Central memory CD8-positive, alpha-beta T cell (primary cell): ENCODE data around the gene BRI3BP.
A peak's percentile ranks its signal among the peaks of the same experiment; 100 is the strongest.
"Not testable (repeated sequence)": the region's sequence is repeated elsewhere in the genome, so short reads cannot be mapped to it uniquely, and the experiment has no call there.

Experiments used
- ATAC-seq: fragments of 150-1000 bp; cut with Tn5 transposase; replicated peaks from 2 replicates; pipeline ENCODE4 v1.10.0; 2022; ENCODE audit warnings: mild to moderate bottlenecking, moderate FRiP score, moderate number of reproducible peaks; ENCODE audit not compliant: poor library complexity, severe bottlenecking; ENCODE audit errors: extremely low read depth
- DNase-seq, 2 donors: peaks; one replicate each; pipeline ENCODE4 v3.0.0; 2021; ENCODE audit warnings: low spot score in 2 of 2
- H3K27ac Mint-ChIP-seq: one replicate; pipeline ENCODE4 v1.8.0; 2022; ENCODE audit warnings: low read depth, mild to moderate bottlenecking, moderate library complexity, mixed read lengths
- H3K27me3 Mint-ChIP-seq: one replicate; pipeline ENCODE4 v1.8.0; 2022; ENCODE audit warnings: mixed read lengths
- H3K36me3 Mint-ChIP-seq: one replicate; pipeline ENCODE4 v1.8.0; 2022; ENCODE audit warnings: mild to moderate bottlenecking, moderate library complexity, mixed read lengths; ENCODE audit not compliant: insufficient read depth
- H3K4me1 Mint-ChIP-seq: one replicate; pipeline ENCODE4 v1.8.0; 2022; ENCODE audit warnings: mixed read lengths
- H3K4me3 Mint-ChIP-seq: one replicate; pipeline ENCODE4 v1.8.0; 2022; ENCODE audit warnings: mild to moderate bottlenecking, moderate library complexity, mixed read lengths
- H3K9me3 Mint-ChIP-seq: one replicate; pipeline ENCODE4 v1.8.0; 2022; ENCODE audit warnings: mixed read lengths

BRI3BP gene

GRCh38 chr12:124986876-124987275 is 6.6 kb upstream of the BRI3BP start:
- not testable (repeated sequence) for H3K9me3 Mint-ChIP-seq, H3K4me3 Mint-ChIP-seq

GRCh38 chr12:124992874-124993625 is 395 bp upstream of the BRI3BP start:
- Mint-ChIP-seq H3K36me3 (peaks cover 11% of the 10 kb centered on the region), H3K9me3 (no peaks in the 10 kb centered on the region), H3K27me3 (no peaks in the 10 kb centered on the region), H3K27ac (no peak overlapping the region), H3K4me1 (peaks cover 34% of the 10 kb centered on the region), H3K4me3 (peak overlapping the region; percentile 86)
- ATAC-seq (peak; percentile 70), DNase-seq (peak; percentile 57 to 67)

More at GRCh38 chr12:124986876-124987275, 6.6 kb upstream of the BRI3BP start:
- DNase-seq, ATAC-seq, H3K27ac Mint-ChIP-seq, H3K27me3 Mint-ChIP-seq: not testable (repeated sequence)
- Mint-ChIP-seq H3K4me1 (peaks cover 26% of the 10 kb centered on the region), H3K36me3 (peaks cover 33% of the 10 kb centered on the region)

GRCh38 chr12:124994437-124994975 is 1.1 kb downstream of the BRI3BP start:
- DNase-seq (no peak), ATAC-seq (no peak)
- no peaks in the 10 kb centered on the region for H3K9me3 Mint-ChIP-seq
- H3K36me3 Mint-ChIP-seq, result peaks cover 8% of the 10 kb centered on the region
- H3K4me3 Mint-ChIP-seq, result peak overlapping the region; percentile 94
- peaks cover 22% of the 10 kb centered on the region for H3K4me1 Mint-ChIP-seq
- no peaks in the 10 kb centered on the region for H3K27me3 Mint-ChIP-seq
- peak overlapping the region; percentile 51 for H3K27ac Mint-ChIP-seq

DNA sequence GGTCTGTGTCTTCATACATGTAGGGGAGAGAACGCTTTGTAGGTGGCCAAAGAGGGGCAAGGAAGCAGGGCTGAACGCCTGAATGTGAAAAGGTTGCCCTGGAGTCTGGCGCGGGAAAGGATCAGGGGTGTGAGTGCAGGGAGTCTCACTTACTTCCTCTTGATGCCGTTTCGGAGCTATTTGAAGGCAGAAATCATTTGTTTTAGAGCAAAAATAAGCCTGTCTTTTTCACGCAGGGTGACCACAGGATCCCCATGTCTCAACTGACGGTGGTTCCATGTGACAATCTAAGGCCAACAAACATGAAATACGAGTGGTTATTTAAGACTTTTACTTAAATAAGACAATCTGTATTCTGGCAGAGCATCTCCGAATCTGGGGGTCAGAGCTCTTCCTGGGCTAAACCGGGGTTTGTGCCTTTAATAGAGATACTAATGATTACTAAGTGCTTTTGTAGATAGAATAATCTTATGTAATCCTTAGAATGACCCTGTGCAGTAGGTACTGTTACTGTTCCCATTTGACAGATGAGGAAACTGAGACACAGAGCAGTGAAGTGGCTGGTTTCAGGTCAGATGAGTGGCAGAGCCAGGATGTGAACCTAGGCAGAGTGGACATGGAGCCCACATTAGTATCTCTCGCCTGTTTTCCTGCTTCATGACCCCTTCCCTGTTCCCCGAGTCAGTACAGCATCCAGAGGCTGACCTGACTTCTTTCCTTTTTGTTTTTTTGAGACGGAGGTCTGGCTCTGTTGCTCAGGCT is 1.9 kb downstream of the BRI3BP start:
- no peaks in the 10 kb centered on the region for H3K27me3 Mint-ChIP-seq
- DNase-seq (no peak), ATAC-seq (no peak)
- peaks cover 8% of the 10 kb centered on the region for H3K36me3 Mint-ChIP-seq
- no peaks in the 10 kb centered on the region for H3K9me3 Mint-ChIP-seq
- H3K4me1 Mint-ChIP-seq, result peaks cover 29% of the 10 kb centered on the region
- peak overlapping the region; percentile 94 for H3K4me3 Mint-ChIP-seq
- peak overlapping the region; percentile 51 for H3K27ac Mint-ChIP-seq

GRCh38 chr12:124998705-124999104 is 5.3 kb downstream of the BRI3BP start:
- ATAC-seq, result no peak
- Mint-ChIP-seq H3K27ac (no peak overlapping the region), H3K36me3 (peaks cover 6% of the 10 kb centered on the region), H3K27me3 (no peaks in the 10 kb centered on the region), H3K9me3 (no peaks in the 10 kb centered on the region), H3K4me1 (peaks cover 38% of the 10 kb centered on the region), H3K4me3 (no peak overlapping the region)
- no peak for DNase-seq

DNA sequence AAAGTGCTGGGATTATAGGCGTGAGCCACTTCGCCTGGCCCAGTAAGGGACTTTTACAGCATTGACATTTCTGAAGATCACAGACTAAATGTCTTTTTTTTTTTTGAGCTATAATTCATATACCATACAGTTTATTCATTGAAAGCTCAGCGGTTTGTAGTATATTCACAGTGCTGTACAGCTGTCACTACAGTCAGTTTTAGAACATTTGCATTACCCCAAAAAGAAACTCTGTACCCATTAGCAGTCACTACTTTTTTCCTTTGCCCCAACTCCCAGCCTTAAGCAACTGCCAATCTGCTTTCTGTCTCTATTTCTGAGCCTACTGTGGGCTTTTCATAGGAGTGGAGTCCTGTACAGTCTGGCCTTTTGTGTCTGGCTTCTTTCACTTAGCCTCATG is 8.2 kb downstream of the BRI3BP start:
- ATAC-seq (no peak), DNase-seq (no peak)
- Mint-ChIP-seq H3K36me3 (peaks cover 3% of the 10 kb centered on the region), H3K27ac (no peak overlapping the region), H3K4me1 (peaks cover 24% of the 10 kb centered on the region), H3K27me3 (no peaks in the 10 kb centered on the region), H3K4me3 (no peak overlapping the region), H3K9me3 (no peaks in the 10 kb centered on the region)

GRCh38 chr12:125003021-125003420 is 9.6 kb downstream of the BRI3BP start:
- no peak for DNase-seq
- Mint-ChIP-seq H3K36me3 (peaks cover 3% of the 10 kb centered on the region), H3K9me3 (no peaks in the 10 kb centered on the region), H3K27me3 (no peaks in the 10 kb centered on the region), H3K4me1 (peaks cover 24% of the 10 kb centered on the region), H3K4me3 (no peak overlapping the region), H3K27ac (no peak overlapping the region)
- no peak for ATAC-seq

DNA sequence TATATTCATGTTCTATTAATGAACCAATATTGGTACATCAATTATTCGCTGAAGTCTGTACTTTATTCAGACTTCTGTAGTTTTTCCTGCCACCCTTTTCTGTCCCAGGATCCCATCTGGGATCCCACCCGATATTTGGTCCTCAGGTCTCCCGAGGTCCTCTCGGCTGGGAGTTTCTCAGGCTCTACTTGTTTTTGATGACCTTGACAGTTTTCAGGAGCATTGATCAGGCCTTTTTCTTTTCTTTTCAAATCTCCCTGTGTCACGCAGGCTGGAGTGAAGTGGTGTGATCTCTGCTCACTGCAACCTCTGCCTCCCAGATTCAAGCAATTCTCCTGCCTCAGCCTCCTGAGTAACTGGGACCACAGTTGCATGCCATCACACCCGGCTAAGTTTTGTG is 11.2 kb downstream of the BRI3BP start:
- H3K4me3 Mint-ChIP-seq, result no peak overlapping the region
- DNase-seq (no peak), ATAC-seq (no peak)
- H3K9me3 Mint-ChIP-seq, result no peaks in the 10 kb centered on the region
- peaks cover 3% of the 10 kb centered on the region for H3K36me3 Mint-ChIP-seq
- H3K27me3 Mint-ChIP-seq, result no peaks in the 10 kb centered on the region
- H3K27ac Mint-ChIP-seq, result no peak overlapping the region
- peaks cover 24% of the 10 kb centered on the region for H3K4me1 Mint-ChIP-seq

DNA sequence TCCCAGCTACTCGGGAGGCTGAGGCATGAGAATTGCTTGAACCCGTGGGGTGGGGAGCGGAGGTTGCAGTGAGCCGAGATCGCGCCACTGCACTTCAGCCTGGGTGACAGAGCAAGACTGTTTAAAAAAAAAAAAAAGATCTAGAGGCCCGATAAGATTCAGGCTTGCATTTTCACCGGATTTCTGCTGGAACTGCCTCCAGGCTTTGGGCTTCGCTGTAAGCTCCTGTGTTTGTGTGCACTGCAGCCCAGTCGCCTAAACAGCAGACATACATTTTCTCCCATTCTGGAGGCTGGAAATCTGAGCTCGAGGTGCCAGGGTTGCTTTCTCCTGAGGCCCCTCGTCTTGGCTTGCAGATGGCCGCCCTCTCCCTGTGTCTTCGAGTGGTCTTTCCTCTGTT is 12.2 kb downstream of the BRI3BP start:
- H3K36me3 Mint-ChIP-seq, result peaks cover 1% of the 10 kb centered on the region
- no peaks in the 10 kb centered on the region for H3K9me3 Mint-ChIP-seq

GRCh38 chr12:125006365-125006764 is 12.9 kb downstream of the BRI3BP start:
- Mint-ChIP-seq H3K4me3 (no peak overlapping the region), H3K27me3 (no peaks in the 10 kb centered on the region), H3K27ac (no peak overlapping the region), H3K9me3 (no peaks in the 10 kb centered on the region), H3K36me3 (no peaks in the 10 kb centered on the region), H3K4me1 (peaks cover 12% of the 10 kb centered on the region)
- DNase-seq (no peak), ATAC-seq (no peak)

More for the DNA sequence above, 12.2 kb downstream of the BRI3BP start:
- no peak for ATAC-seq
- H3K27me3 Mint-ChIP-seq, result no peaks in the 10 kb centered on the region
- peaks cover 14% of the 10 kb centered on the region for H3K4me1 Mint-ChIP-seq
- H3K4me3 Mint-ChIP-seq, result no peak overlapping the region
- no peak overlapping the region for H3K27ac Mint-ChIP-seq
- no peak for DNase-seq

- Mint-ChIP-seq H3K4me3 (no peak overlapping the region), H3K4me1 (no peaks in the 10 kb centered on the region), H3K27ac (no peak overlapping the region), H3K9me3 (no peaks in the 10 kb centered on the region), H3K36me3 (peaks cover 8% of the 10 kb centered on the region), H3K27me3 (no peaks in the 10 kb centered on the region)
- ATAC-seq (no peak), DNase-seq (no peak)
Measured at GRCh38 chr12:125013816-125014442, 20.5 kb downstream of the BRI3BP start.

DNA sequence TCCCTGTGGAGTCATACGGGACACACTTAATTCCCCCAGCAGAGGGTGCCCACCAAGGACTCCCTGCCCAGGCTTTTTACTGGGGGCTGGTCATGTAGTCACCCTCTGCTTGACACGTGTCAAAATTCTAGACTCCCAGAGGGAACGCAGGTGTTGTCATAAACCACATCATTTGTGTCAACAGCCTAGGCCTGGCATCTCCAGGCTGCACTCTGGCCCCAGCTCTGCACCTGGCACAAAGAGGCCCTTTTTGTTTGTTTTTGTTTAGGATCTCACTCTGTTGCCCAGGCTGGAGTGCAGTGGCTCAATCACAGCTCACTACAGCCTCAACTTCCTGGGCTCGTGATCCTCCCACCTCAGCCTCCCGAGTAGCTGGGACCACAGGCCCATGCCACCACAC is 21.1 kb downstream of the BRI3BP start:
- Mint-ChIP-seq H3K4me3 (no peak overlapping the region), H3K36me3 (peaks cover 8% of the 10 kb centered on the region), H3K4me1 (no peaks in the 10 kb centered on the region), H3K27me3 (no peaks in the 10 kb centered on the region), H3K9me3 (no peaks in the 10 kb centered on the region), H3K27ac (no peak overlapping the region)
- ATAC-seq (no peak), DNase-seq (no peak)
